Esophagus muscularis mucosa (tissue), 4 donors: ENCODE measurements around the gene ST6GAL1. TPM values are rescaled to one million over a fixed set of nuclear protein-coding genes. Genes with fewer than 3 reads are reported as not detected.

ENCODE experiments used
- DNase-seq: peaks from one replicate; pipeline ENCODE4 v3.0.0-alpha.2; 2017; ENCODE audit errors: extremely low spot score
- H3K27ac ChIP-seq, 4 donors: fragments of 200-600 bp; sonication (generic); replicated peaks in 1 of 4; 1 replicate in 3 of 4; 2 replicates in 1 of 4; pipeline ENCODE4 v1.5.1; 2016 to 2019; ENCODE audit warnings: mild to moderate bottlenecking in 1 of 4
- H3K27me3 ChIP-seq, 4 donors: fragments of 200-600 bp; sonication (generic); one replicate each; pipeline versions ENCODE4 v1.5.1 to v1.6.0; 2016 to 2019
- H3K36me3 ChIP-seq, 4 donors: fragments of 200-600 bp; sonication (generic); one replicate each; pipeline ENCODE4 v1.5.1; 2016 to 2019
- H3K4me1 ChIP-seq, 4 donors: fragments of 200-600 bp; sonication (generic); one replicate each; pipeline ENCODE4 v1.5.1; 2016 to 2019
- H3K4me3 ChIP-seq, 4 donors: fragments of 200-600 bp; sonication (generic); 1 replicate in 2 of 4; 2 replicates in 2 of 4; pipeline ENCODE4 v1.5.1; 2016 to 2019; ENCODE audit warnings: mild to moderate bottlenecking in 4 of 4, moderate library complexity in 1 of 4
- H3K9me3 ChIP-seq, 4 donors: fragments of 200-600 bp; sonication (generic); 1 replicate in 3 of 4; 2 replicates in 1 of 4; pipeline ENCODE4 v1.5.1; 2016 to 2019
- EP300 ChIP-seq: sonication (generic); formaldehyde crosslinking; IDR thresholded peaks from one replicate; pipeline ENCODE4 v1.6.1; 2017; ENCODE audit warnings: antibody characterized with exemption
- POLR2A ChIP-seq: fragments of 450-650 bp; IDR thresholded peaks from one replicate; pipeline ENCODE4 v1.6.1; 2017; ENCODE audit warnings: antibody characterized with exemption, moderate library complexity, mild to moderate bottlenecking, low read depth
- POLR2AphosphoS5 ChIP-seq, 2 donors: sonication (generic); formaldehyde crosslinking; IDR thresholded peaks; one replicate each; pipeline ENCODE4 v1.6.1; 2017; ENCODE audit warnings: antibody characterized with exemption in 2 of 2
- WGBS: methylation state at CpG from one replicate; pipeline ENCODE4 v1.1.5; 2018; 5-methylcytosine and 5-hydroxymethylcytosine counted together
- intact Hi-C: fragments of 100-400 bp; cut with DNase I; formaldehyde crosslinking; loops from one replicate; pipeline ENCODE4 v1.15.1; 2023
- total RNA-seq, 4 donors: library from RNA; depleted of rRNA; stranded (reverse); fragments of >200 nt; gene quantifications; one replicate each; pipeline versions ENCODE4 v1.1.0 to v1.2.1, GENCODE V29; 2016
- TF ChIP-seq, protein P1 (sequence below), 3 experiments: fragments of 200-600 bp in 2 of 3; fragments of 450-650 bp in 1 of 3; sonication (generic) in 2 of 3; IDR thresholded peaks; one replicate each; pipeline ENCODE4 v1.5.1; 2017 to 2019; ENCODE audit warnings: antibody characterized with exemption in 3 of 3, mild to moderate bottlenecking in 2 of 3, moderate library complexity in 1 of 3

Gene ST6GAL1
- total RNA-seq, 4 donors from 2014 or later = 15.4 to 29.6 (median 24.4) TPM

DNA sequence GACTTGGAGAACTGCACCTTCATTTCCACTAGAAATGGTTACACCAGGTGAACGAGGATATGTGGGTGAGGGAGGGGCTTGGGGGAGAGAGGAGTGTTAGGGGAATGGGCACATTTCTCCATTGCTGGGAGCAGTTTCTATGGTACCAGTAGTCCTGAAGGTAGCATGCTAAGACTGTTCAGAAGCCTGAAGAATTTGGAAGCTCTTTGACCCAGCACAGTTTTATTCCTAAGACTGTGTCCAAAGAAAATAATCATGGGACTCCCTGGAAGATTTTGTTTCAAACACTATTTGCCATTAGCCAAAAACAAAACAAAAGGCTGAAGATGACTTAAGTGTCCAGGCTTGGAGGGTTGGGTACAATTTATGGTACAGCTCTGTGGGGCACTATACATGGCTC, 32.1 kb downstream of the ST6GAL1 start:
- H3K27ac ChIP-seq = no peak overlapping the region
- H3K9me3 ChIP-seq = no peaks in the 10 kb centered on the region
- intact Hi-C loops = no loop called here
- peaks cover 12 to 51% (median 24%) of the 10 kb centered on the region in 4 donors for H3K4me1 ChIP-seq
- no peak overlapping the region for H3K4me3 ChIP-seq
- TF ChIP-seq EP300 (no peak), POLR2A (no peak), POLR2AphosphoS5 (IDR thresholded peaks at IDR 0.05) (no peak)
- TF ChIP-seq, protein P1, sequence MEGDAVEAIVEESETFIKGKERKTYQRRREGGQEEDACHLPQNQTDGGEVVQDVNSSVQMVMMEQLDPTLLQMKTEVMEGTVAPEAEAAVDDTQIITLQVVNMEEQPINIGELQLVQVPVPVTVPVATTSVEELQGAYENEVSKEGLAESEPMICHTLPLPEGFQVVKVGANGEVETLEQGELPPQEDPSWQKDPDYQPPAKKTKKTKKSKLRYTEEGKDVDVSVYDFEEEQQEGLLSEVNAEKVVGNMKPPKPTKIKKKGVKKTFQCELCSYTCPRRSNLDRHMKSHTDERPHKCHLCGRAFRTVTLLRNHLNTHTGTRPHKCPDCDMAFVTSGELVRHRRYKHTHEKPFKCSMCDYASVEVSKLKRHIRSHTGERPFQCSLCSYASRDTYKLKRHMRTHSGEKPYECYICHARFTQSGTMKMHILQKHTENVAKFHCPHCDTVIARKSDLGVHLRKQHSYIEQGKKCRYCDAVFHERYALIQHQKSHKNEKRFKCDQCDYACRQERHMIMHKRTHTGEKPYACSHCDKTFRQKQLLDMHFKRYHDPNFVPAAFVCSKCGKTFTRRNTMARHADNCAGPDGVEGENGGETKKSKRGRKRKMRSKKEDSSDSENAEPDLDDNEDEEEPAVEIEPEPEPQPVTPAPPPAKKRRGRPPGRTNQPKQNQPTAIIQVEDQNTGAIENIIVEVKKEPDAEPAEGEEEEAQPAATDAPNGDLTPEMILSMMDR (IDR thresholded peaks at IDR 0.05) = no peak
- H3K36me3 ChIP-seq = peaks cover 0 to 6% (median 0%) of the 10 kb centered on the region in 4 donors
- DNase-seq = no peak
- peaks cover 0 to 3% (median 0%) of the 10 kb centered on the region in 4 donors for H3K27me3 ChIP-seq
- whole genome bisulfite sequencing = 83% methylated on average over 1 of the region's 1 CpG

DNA sequence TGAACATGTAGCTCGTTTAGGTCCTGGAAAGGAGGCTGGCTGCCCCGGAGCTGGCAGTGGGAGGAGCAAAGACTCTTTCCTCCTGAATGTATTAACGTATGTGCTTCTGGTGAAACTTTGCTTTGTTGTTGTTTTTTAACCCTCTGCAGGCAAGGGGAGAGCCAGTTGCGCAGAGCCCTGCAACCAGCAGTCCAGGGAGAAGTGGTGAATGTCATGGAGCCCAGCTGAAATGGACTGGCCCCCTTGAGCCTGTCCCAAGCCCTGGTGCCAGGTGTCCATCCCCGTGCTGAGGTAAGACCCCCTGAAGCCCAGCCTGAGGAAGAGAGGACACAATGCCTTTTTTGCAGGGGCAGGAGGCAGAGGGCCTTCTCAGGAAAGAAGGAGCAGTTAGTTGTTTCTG, 33.3 kb downstream of the ST6GAL1 start:
- 81% methylated on average over 5 of the region's 5 CpGs for WGBS
- Histone ChIP-seq H3K36me3 (peaks cover 0 to 6% (median 0%) of the 10 kb centered on the region in 4 donors), H3K9me3 (no peaks in the 10 kb centered on the region), H3K4me3 (no peak overlapping the region), H3K4me1 (peaks cover 12 to 56% (median 34%) of the 10 kb centered on the region in 4 donors), H3K27ac (no peak overlapping the region), H3K27me3 (no peaks in the 10 kb centered on the region)
- DNase-seq = no peak
- intact Hi-C loops = no loop called here
- TF ChIP-seq, protein P1 (IDR thresholded peaks at IDR 0.05) = no peak
- no peak for TF ChIP-seq EP300
- TF ChIP-seq POLR2A = no peak
- no peak for TF ChIP-seq POLR2AphosphoS5 (IDR thresholded peaks at IDR 0.05)

GRCh38 chr3:186964071-186964470, 33.7 kb downstream of the ST6GAL1 start:
- no peak overlapping the region for H3K27ac ChIP-seq
- intact Hi-C loops = no loop called here
- H3K36me3 ChIP-seq = peaks cover 0 to 6% (median 0%) of the 10 kb centered on the region in 4 donors
- H3K4me1 ChIP-seq = peaks cover 12 to 56% (median 34%) of the 10 kb centered on the region in 4 donors
- DNase-seq = no peak
- no peak overlapping the region for H3K4me3 ChIP-seq
- no peaks in the 10 kb centered on the region for H3K9me3 ChIP-seq
- WGBS = 92% methylated on average over 6 of the region's 6 CpGs
- TF ChIP-seq POLR2A (no peak), EP300 (no peak), POLR2AphosphoS5 (IDR thresholded peaks at IDR 0.05) (no peak)
- TF ChIP-seq, protein P1 (IDR thresholded peaks at IDR 0.05) = no peak
- no peaks in the 10 kb centered on the region for H3K27me3 ChIP-seq

DNA sequence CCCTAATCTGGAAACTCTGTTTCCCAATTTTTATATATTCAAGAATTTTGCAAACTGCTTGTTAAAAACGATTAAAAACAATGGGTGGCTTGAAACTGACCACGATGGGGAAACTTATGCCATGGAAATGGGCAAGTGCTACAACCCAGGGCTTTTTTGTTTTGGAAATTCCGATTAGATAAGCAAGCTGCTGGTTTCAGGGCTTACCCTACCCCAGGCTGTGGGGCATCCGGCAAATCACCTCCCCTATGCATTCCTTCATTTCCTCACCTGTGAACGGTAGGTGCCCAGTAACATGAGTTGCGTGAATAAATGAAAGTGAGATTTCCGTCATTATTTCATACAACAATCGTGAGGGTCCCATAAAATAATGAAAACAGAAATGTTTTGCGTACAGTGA, 34.3 kb downstream of the ST6GAL1 start:
- H3K27ac ChIP-seq = peak overlapping the region in 3 of 4 donors; percentile 18 to 62 (median 49)
- intact Hi-C loops = no loop called here
- no peak overlapping the region for H3K4me3 ChIP-seq
- TF ChIP-seq POLR2AphosphoS5 (IDR thresholded peaks at IDR 0.05) = no peak
- H3K27me3 ChIP-seq = no peaks in the 10 kb centered on the region
- no peaks in the 10 kb centered on the region for H3K9me3 ChIP-seq
- 70% methylated on average over 9 of the region's 9 CpGs for WGBS
- H3K4me1 ChIP-seq = peaks cover 12 to 60% (median 34%) of the 10 kb centered on the region in 4 donors
- no peak for DNase-seq
- peaks cover 0 to 6% (median 0%) of the 10 kb centered on the region in 4 donors for H3K36me3 ChIP-seq

DNA sequence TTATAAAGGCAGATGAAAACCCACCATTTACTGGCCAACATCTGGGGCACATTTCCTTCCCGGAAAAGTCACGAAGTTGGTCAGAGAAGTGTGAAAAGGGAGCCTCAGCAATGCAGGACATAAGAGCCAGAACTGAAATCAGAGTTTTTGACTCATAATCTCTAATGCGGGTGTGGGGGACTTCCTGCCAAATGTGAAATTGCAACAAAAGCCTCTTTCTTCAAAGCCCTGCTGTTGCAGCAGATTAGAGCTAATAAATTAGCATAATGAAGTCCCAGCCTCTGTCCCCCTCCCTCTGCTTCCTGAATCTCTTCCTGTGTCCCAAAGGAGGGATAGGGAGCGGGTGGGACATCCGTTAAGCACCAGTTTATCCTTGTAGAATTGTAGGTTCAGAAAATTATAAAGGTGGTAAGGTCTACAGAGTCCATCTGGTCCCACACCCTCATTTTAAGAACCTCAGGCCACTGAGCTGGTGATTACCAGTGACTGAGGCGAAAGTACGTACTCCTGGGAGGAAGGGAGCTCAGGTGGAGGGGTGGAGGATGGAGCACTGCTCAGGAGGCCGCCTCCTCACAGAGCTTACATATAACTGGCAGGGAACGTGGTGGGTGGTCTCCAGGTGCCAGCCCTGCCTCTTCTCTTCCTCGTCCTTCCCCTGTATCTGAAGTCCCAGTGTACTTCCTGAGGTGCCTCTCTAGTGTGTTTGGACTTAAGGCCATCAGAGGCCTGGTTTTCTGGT, 35.0 kb downstream of the ST6GAL1 start:
- TF ChIP-seq POLR2AphosphoS5 (IDR thresholded peaks at IDR 0.05) (no peak), POLR2A (no peak), EP300 (no peak)
- TF ChIP-seq, protein P1 (IDR thresholded peaks at IDR 0.05) = no peak
- DNase-seq = no peak
- H3K27ac ChIP-seq = peak overlapping the region; percentile 18 to 62 (median 36)
- intact Hi-C loops = no loop called here
- WGBS = 66% methylated on average over 10 of the region's 10 CpGs
- H3K27me3 ChIP-seq = no peaks in the 10 kb centered on the region
- H3K9me3 ChIP-seq = no peaks in the 10 kb centered on the region
- peaks cover 0 to 6% (median 0%) of the 10 kb centered on the region in 4 donors for H3K36me3 ChIP-seq
- H3K4me3 ChIP-seq = no peak overlapping the region
- H3K4me1 ChIP-seq = peaks cover 12 to 63% (median 37%) of the 10 kb centered on the region in 4 donors
